ENCODE data around the gene SH3YL1.

Gene SH3YL1

GRCh38 chr2:169741-170140 lies 94.1 kb downstream of the SH3YL1 start:
- H3K9me3 Mint-ChIP-seq: peaks cover 3% of the 10 kb centered on the region
- no peak overlapping the region for H3K4me3 Mint-ChIP-seq
- peaks cover 22% of the 10 kb centered on the region for H3K27me3 Mint-ChIP-seq
- no peak overlapping the region for H3K27ac Mint-ChIP-seq
- ATAC-seq: no peak
- H3K36me3 Mint-ChIP-seq: no peaks in the 10 kb centered on the region
- H3K4me1 Mint-ChIP-seq: no peaks in the 10 kb centered on the region

All from stimulated activated memory B cell treated with anti-CD40 and anti-IgM and Interleukin-4, amounts not matched to agents 10 μg/mL and 1 μg/mL and 100 μg/mL, for 72 hours (primary cell).